AG09319 (cell line): ENCODE data around the gene CTRB2.

Source experiments
- DNase-seq: peaks from one replicate; pipeline ENCODE4 v3.0.0-alpha.2; 2010; ENCODE audit warnings: low read depth; ENCODE audit errors: extremely low read depth
- TF ChIP-seq, protein P1 (sequence below): IDR thresholded peaks from 2 replicates; pipeline ENCODE4 v1.5.1; 2011; ENCODE audit warnings: low read depth, mild to moderate bottlenecking, inconsistent platforms, low read length, moderate library complexity

Gene CTRB2

DNA sequence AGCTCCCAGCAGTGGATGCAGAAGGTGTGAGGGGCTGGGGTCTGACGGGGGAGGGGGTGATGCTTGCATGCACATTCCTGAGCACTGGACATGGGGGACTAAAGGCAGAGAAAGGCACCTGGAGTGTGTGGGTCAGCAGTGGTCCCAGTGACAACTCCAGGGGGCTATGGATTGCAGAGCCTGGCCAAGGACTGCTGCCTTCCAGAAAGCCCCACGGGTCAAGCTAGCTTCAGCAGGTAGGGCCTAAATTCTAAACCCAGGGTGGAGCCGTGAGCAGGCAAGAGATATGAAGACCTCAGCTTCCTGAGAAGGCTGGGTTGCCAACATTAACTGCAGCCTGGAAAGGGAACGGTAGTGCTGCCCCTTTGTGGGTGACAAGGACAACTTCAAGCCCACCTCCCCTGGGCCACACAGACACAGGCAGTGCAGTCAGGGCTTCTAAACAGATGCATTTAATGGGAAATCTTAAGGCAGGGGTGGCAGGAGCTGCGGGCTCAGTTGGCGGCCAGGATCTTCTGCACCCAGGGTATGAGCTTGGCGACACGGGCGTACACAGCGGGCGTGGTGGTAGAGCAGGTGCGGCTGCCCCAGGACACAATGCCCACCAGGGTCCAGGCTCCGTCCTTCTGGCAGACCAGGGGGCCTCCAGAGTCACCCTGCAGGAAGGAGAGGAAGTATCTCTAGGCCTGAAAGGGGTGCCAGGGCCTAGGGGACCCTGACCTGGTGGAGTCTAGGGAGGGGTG, 3.1 kb downstream of the CTRB2 start:
- TF ChIP-seq, protein P1, sequence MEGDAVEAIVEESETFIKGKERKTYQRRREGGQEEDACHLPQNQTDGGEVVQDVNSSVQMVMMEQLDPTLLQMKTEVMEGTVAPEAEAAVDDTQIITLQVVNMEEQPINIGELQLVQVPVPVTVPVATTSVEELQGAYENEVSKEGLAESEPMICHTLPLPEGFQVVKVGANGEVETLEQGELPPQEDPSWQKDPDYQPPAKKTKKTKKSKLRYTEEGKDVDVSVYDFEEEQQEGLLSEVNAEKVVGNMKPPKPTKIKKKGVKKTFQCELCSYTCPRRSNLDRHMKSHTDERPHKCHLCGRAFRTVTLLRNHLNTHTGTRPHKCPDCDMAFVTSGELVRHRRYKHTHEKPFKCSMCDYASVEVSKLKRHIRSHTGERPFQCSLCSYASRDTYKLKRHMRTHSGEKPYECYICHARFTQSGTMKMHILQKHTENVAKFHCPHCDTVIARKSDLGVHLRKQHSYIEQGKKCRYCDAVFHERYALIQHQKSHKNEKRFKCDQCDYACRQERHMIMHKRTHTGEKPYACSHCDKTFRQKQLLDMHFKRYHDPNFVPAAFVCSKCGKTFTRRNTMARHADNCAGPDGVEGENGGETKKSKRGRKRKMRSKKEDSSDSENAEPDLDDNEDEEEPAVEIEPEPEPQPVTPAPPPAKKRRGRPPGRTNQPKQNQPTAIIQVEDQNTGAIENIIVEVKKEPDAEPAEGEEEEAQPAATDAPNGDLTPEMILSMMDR: no peak
- DNase-seq: no peak

DNA sequence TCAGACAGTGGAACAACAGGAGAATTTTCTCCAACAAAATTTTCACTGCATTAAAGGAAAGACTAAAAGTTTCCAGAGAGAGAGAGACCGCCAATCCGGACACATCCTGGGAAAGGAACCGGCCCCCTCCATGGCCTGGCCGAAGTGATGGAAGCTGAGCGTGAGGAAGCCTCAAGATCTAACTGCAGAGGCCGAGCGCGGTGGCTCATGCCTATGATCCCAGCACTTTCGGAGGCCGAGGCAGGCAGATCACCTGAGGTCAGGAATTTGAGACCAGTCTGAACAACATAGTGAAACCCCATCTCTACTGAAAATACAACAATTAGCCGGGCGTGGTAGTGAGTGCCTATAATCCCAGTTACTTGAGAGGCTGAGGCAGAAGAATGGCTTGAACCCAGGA, 3.9 kb downstream of the CTRB2 start:
- TF ChIP-seq, protein P1: no peak
- DNase-seq: no peak

DNA sequence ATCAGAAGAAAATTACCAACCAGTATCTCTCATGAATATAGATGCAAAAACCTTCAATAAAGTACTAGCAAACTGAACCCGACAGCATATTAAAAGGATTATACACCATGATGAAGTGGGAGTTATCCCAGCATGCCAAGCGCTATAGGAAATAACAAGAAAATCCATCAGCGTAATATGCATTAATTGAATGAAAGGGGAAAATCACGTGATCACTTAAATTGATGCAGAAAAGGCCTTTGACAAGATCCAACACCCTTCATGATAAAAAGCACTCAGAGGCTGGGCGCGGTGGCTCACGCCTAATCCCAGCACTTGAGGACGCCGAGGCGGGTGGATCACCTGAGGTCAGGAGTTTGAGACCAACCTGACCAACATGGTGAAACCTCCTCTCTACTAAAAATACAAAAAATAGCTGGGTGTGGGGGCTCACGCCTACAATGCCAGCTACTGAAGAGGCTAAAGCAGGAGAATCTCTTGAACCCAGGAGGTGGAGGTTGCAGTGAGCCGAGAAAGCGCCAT, 4.8 kb downstream of the CTRB2 start:
- TF ChIP-seq, protein P1: no peak
- DNase-seq: no peak

DNA sequence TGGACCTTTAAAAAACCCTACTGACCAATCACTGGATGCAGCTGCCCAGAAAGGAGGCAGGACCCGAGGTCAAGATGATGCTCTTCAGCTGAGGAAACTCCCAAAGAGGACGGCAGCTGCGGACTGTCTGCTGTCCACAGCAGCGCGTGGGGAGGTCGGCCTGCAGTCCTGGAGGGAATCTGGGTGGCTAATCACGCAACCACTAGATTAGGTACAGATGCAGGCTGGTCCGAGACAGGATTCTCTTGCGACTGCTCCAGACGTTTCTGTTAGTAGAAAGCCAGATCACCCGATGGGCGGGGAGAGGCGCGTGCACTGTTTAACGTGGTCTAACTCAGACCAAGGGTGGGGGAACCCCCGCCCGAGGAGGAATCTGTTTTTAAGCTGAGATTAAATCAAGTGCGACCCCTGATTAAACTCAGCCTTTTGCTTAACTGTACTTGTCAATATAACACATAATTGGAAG, 8.8 kb downstream of the CTRB2 start:
- peak; percentile 58 for DNase-seq
- TF ChIP-seq, protein P1: no peak

DNA sequence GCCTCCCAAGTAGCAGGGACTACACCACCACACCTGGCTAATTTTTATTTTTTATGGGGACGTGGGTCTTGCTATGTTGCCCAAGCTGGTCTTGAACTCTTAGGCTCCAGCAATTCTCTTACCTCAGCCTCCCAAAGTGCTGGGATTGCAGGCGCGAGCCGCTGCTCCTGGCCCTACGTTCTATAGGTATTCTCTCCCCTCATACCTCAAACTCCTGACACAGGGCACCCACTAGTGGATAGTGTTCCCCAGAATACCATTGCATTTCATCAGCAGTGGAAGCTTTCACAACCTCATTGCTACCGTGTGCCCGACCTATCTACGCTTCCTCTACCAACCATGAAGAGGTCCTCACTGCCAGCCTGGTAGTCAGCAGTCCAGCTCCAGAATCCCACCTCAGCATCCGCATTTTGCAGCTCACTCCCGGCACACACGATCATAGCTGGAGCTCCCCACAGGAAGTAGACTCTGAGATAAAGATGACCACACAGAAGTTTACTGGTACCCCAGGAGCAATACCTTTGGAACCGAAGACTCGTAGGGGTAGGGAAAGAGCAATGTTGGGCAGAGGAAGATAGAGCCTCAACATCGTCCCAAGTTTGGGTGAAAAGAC, 9.3 kb downstream of the CTRB2 start:
- no peak for DNase-seq
- TF ChIP-seq, protein P1: no peak

DNA sequence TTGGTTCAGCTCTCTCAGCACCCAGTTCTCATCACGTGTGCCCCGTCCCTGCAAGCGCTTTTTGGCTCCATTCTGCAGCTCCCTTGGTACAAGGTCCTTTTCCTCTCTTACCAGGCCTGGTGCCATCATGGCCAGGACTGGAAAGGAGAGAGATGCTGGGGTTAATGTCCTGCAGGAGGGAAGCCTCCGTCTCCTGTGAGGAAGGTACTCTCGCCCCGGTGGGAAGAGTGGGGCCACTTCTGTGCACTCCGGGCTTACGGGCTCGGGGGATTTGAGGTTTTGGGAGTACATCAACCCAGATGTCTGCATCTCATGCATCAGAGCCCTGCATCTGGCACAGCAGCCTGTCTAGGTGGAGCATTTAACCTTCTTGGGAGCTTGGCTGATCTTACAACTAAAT, 10.1 kb downstream of the CTRB2 start:
- TF ChIP-seq, protein P1: no peak
- no peak for DNase-seq
